ENCODE measurements around the gene CLDN20. TPM values are rescaled to one million over a fixed set of nuclear protein-coding genes. Genes with fewer than 3 reads are reported as not detected.
"Not testable (repeated sequence)": the region's sequence is repeated elsewhere in the genome, so short reads cannot be mapped to it uniquely, and the experiment has no call there.

The CLDN20 gene
- polyA plus RNA-seq, 1 experiment: not detected

DNA sequence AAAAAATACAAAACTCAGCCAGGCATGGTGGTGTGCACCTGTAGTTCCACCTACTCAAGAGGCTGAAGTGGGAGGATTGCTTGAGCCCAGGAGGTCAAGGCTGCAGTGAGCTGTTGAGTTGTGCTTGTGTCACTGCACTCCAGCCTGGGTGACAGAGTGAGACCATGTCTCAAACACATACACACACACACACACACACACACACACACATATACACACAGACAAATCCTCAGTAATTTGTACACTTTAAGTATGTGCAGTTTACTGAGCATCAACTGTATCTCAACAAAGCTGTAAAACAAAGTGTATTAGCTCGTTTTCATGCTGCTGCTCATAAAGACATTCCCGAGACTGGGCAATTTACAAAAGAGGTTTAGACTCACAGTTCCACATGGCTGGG, 43.1 kb downstream of the CLDN20 start:
- ChIA-PET POLR2A (no interaction called here), CTCF (interaction anchor here (0.6 to 1.2 kb wide), 2 partner anchors 439 to 673 kb away, joined by 4 to 7 read pairs; no protein-coding TSS in a partner anchor)
- TF ChIP-seq, protein P1, sequence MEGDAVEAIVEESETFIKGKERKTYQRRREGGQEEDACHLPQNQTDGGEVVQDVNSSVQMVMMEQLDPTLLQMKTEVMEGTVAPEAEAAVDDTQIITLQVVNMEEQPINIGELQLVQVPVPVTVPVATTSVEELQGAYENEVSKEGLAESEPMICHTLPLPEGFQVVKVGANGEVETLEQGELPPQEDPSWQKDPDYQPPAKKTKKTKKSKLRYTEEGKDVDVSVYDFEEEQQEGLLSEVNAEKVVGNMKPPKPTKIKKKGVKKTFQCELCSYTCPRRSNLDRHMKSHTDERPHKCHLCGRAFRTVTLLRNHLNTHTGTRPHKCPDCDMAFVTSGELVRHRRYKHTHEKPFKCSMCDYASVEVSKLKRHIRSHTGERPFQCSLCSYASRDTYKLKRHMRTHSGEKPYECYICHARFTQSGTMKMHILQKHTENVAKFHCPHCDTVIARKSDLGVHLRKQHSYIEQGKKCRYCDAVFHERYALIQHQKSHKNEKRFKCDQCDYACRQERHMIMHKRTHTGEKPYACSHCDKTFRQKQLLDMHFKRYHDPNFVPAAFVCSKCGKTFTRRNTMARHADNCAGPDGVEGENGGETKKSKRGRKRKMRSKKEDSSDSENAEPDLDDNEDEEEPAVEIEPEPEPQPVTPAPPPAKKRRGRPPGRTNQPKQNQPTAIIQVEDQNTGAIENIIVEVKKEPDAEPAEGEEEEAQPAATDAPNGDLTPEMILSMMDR (IDR thresholded peaks at IDR 0.05; ENCODE audit: insufficient read depth, low read depth, low read length): no peak

DNA sequence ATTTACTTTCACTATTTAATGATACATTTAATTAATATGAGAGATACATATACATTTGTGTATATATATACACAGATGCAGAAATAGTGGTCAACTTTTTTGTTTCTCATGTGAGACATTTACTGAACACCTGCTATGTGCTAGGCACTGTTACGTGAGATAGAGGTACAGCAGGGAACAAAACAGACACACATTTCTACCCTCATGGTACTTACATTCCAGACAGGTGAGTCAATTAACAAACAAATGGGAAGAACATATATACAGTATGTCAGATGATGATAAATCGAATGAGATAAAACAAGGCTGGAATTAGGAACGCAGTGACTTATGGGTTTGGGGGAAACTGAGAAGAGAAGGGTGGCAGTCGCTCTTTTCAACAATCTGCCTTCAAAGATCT, 45.3 kb downstream of the CLDN20 start:
- 0 out of 2 replicates have a peak, but pooled peaks cover 1% of the 10 kb centered on the region for H3K36me3 ChIP-seq (ENCODE audit: control insufficient read depth, insufficient read depth, low read length)
- TF ChIP-seq, protein P1 (IDR thresholded peaks at IDR 0.05; ENCODE audit: insufficient read depth, low read depth, low read length): no peak
- CTCF ChIA-PET: no interaction called here
- DNase-seq (ENCODE audit: low read depth): no peak
- POLR2A ChIA-PET: no interaction called here
- H3K27me3 ChIP-seq (ENCODE audit: control insufficient read depth, insufficient read depth, low read length): no peaks in the 10 kb centered on the region
- no peak overlapping the region for H3K4me3 ChIP-seq (ENCODE audit: low read depth, low read length)

More for the DNA sequence above, 43.1 kb downstream of the CLDN20 start:
- H3K4me3 ChIP-seq (ENCODE audit: low read depth, low read length): no peak overlapping the region
- DNase-seq (ENCODE audit: low read depth): no peak
- H3K36me3 ChIP-seq (ENCODE audit: control insufficient read depth, insufficient read depth, low read length): 0 out of 2 replicates have a peak, but pooled peaks cover 1% of the 10 kb centered on the region
- H3K27me3 ChIP-seq (ENCODE audit: control insufficient read depth, insufficient read depth, low read length): no peaks in the 10 kb centered on the region

DNA sequence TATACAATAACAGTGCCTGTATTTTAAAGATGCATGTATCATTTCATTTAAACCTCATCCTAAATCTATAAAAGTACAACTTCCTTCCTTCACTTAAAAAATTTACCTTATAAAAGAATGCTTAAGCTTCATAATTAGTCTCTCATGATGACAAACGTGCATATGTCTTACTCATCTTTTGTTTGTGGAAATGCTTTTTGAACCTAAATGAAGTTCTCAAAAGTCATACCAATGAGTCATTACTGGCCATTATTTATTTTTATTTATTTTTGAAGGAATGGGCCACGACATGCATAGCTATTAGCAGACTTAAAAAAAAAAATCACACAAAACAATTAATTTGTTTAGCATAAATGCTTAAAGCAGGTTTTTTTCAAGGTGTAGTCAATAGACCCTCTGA, 46.8 kb downstream of the CLDN20 start:
- 0 out of 2 replicates have a peak, but pooled peaks cover 1% of the 10 kb centered on the region for H3K36me3 ChIP-seq (ENCODE audit: control insufficient read depth, insufficient read depth, low read length)
- ChIA-PET POLR2A (interaction anchor here (0.7 kb wide), 1 partner anchor 471 kb away, joined by 5 read pairs; no protein-coding TSS in a partner anchor), CTCF (no interaction called here)
- TF ChIP-seq, protein P1 (IDR thresholded peaks at IDR 0.05; ENCODE audit: insufficient read depth, low read depth, low read length): no peak
- DNase-seq (ENCODE audit: low read depth): no peak
- no peak overlapping the region for H3K4me3 ChIP-seq (ENCODE audit: low read depth, low read length)
- H3K27me3 ChIP-seq (ENCODE audit: control insufficient read depth, insufficient read depth, low read length): no peaks in the 10 kb centered on the region

DNA sequence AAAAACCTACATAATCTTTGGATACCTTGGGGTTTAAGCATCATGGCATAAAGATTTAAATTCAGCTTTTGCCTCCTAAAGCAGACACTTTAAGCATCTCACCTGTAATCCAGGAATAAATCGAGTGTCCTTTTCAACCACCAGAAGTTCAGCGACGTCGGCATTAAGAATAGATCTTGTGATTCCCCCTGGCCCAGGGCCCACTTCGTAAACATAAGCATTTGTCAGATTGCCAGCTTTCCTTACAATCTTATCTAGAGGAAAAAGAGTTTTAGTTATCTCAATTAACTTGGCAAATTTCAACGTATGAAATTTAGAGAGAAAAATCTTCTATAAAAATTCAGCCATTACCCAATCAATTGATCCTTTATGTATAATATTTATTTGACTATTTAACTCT, 47.3 kb downstream of the CLDN20 start:
- Histone ChIP-seq H3K4me3 (ENCODE audit: low read depth, low read length) (no peak overlapping the region), H3K36me3 (ENCODE audit: control insufficient read depth, insufficient read depth, low read length) (0 out of 2 replicates have a peak, but pooled peaks cover 1% of the 10 kb centered on the region), H3K27me3 (ENCODE audit: control insufficient read depth, insufficient read depth, low read length) (no peaks in the 10 kb centered on the region)
- TF ChIP-seq, protein P1 (IDR thresholded peaks at IDR 0.05; ENCODE audit: insufficient read depth, low read depth, low read length): no peak
- DNase-seq (ENCODE audit: low read depth): no peak
- ChIA-PET CTCF (interaction anchor here (1.2 kb wide), 1 partner anchor 63 kb away, joined by 5 read pairs; no protein-coding TSS in a partner anchor), POLR2A (no interaction called here)

DNA sequence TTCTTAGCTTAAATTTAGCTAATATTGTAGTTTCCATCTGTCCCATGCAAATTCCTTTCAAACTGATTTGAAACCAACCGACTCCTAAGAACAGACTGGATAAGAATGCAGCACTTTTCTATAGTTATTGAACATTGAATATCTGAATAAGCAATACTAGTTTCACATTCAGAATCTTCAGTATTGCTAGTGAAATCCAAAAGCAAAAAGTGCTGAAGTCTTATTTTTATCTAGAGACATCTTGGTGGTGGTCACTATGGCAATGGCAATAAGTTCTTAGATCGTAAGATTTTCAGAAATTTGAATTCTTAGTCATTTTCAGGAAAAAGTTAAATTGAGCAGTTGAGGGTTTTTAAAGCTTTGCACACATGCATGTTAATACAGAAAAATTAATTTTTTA, 47.8 kb downstream of the CLDN20 start:
- POLR2A ChIA-PET: no interaction called here
- no peak for DNase-seq (ENCODE audit: low read depth)
- H3K36me3 ChIP-seq (ENCODE audit: control insufficient read depth, insufficient read depth, low read length): 0 out of 2 replicates have a peak, but pooled peaks cover 1% of the 10 kb centered on the region
- CTCF ChIA-PET: interaction anchor here (1.1 to 1.2 kb wide), 2 partner anchors 64 to 443 kb away, joined by 3 to 5 read pairs; no protein-coding TSS in a partner anchor
- TF ChIP-seq, protein P1 (IDR thresholded peaks at IDR 0.05; ENCODE audit: insufficient read depth, low read depth, low read length): no peak
- H3K4me3 ChIP-seq (ENCODE audit: low read depth, low read length): no peak overlapping the region
- no peaks in the 10 kb centered on the region for H3K27me3 ChIP-seq (ENCODE audit: control insufficient read depth, insufficient read depth, low read length)

DNA sequence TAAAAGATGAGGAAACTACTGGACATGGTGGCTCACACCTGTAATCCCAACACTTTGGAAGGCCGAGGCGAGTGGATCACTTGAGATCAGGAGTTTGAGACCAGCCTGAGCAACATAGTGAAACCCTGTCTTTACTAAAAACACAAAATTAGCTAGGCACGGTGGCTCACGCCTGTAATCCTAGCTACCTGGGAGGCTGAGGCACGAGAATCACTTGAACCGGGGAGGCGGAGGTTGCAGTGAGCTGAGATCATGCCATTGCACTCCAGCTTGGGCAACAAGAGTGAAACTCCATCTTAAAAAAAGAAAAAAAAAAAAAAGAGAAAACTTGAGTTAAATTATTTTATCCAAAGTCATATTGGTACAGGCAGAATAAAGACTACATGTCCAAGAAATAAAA, 49.1 kb downstream of the CLDN20 start:
- CTCF ChIA-PET: interaction anchor here (0.6 kb wide), 1 partner anchor 136 kb away, joined by 3 read pairs; no protein-coding TSS in a partner anchor
- H3K36me3 ChIP-seq (ENCODE audit: control insufficient read depth, insufficient read depth, low read length); DNase-seq (ENCODE audit: low read depth); H3K27me3 ChIP-seq (ENCODE audit: control insufficient read depth, insufficient read depth, low read length); H3K4me3 ChIP-seq (ENCODE audit: low read depth, low read length); POLR2A ChIA-PET: not testable (repeated sequence)

All from BJ (cell line).